ENCODE measurements around the gene CCDC124. TPM values are rescaled to one million over a fixed set of nuclear protein-coding genes. Genes with fewer than 3 reads are reported as not detected.

CCDC124 gene
- total RNA-seq, 1 donor from 2014 or later: 68.3 TPM

DNA sequence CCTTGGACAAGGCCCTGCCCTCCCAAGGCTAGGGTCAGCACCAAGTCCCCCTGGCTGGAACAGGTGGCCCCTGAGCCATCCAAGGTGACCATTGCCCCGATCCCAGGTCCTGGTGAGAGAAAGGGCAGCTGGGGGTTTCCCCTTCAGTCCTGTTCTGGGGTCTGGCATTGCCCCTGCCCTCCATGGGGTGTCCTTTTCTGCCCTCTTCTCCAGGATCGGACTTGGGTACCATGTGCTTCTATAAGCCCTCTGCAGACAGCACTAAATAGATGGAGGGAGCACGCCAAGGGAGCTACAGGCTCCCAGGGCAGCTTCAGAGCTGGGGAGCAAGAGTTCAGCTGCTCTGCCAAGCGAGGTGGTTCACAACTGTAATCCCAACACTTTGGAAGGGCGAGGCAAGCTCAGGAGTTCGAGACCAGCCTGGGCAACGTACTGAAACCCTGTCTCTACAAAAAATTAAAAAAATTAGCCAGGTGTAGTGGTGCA is 20.5 kb downstream of the CCDC124 start:
- no peak for DNase-seq (ENCODE audit: low spot score)

DNA sequence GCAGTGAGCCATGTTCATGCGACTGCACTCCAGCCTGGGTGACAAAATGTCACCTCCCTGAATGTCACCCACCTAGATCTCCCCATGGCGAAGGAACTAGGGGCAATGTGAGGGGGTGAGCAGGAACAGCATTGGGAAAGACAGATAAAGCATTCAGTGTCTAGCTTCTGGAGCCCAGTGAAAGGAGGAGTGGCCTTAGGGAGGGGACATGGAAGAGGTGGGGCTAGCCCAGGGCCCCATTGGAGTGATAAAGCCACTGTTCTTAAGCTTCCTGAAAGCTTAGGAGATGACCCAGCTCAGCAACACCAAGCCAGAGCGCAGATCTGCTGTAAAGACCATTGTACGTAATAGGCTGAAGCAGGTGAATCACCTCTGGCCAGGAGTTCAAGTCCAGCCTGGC is 21.1 kb downstream of the CCDC124 start:
- no peak for DNase-seq (ENCODE audit: low spot score)

DNA sequence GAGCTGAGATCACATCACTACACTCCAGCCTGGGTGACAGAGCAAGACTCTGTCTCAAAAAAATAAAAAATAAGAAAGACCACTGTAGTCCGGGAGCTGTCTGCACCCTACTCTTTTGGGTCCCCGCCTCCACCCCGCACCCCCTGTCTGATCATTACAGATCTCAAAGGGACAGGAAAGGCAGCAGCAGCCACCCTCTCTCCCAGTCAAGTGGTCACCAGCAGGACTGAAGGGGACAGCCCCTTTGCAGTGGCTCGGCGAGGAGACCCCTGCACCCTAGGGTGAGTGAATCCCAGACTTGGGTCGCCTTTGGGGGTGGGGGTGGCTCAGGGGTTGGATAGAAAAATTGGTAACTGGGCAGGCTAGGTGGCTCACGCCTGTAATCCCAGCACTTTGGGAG is 21.6 kb downstream of the CCDC124 start:
- DNase-seq (ENCODE audit: low spot score): no peak

DNA sequence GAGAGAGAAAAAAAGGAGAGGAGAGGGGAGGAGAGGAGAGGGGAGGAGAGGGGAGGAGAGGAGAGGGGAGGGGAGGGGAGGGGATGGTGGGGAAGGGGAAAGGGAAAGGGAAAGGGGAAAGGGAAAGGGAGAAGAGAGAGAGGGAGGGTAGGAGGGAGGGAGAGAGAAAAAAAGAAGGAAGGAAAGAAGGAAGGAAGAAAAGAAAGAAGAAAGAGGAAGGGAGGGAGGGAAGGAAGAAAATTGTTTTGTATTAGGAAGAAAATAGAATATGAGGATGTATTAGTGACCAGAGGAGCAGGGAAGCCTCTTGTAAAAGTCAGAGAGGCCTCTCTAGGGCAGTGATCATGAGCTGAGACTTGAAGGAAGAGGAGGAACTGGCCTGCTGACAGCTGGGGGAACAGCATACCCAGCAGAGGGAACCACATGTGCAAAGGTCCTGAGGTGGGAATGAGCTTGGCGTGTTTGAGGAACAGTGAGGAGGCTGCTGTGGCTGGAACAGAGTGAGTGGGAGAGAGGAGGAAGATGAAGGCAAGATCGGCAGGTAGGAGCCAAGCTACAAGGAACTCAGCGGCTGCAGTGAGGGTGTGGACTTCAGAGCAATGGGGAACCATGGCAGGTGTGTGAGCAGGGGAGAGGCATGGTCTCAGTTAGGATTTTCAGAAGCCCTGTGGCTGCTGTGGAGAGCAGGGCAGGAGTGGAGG is 24.5 kb downstream of the CCDC124 start:
- no peak for DNase-seq (ENCODE audit: low spot score)

DNA sequence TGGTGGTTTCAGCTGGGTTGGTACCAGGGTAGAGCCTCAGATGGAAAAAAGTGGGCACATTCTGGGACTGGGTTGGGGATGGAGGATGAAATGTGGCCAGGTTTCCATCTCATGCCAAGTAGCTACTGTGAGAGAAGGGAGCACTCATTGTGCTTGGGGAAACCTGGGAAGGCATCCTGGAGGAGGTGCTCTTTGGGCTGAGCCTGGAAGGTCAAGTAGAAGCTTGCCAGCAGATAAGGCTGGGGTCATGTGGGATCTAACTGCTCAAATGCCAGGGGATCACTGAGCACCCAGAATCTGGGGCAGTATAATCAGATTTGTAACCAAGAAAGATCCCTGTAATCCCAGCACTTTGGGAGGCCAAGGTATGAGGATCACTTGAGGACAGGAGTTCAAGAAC is 25.1 kb downstream of the CCDC124 start:
- DNase-seq (ENCODE audit: low spot score): no peak

DNA sequence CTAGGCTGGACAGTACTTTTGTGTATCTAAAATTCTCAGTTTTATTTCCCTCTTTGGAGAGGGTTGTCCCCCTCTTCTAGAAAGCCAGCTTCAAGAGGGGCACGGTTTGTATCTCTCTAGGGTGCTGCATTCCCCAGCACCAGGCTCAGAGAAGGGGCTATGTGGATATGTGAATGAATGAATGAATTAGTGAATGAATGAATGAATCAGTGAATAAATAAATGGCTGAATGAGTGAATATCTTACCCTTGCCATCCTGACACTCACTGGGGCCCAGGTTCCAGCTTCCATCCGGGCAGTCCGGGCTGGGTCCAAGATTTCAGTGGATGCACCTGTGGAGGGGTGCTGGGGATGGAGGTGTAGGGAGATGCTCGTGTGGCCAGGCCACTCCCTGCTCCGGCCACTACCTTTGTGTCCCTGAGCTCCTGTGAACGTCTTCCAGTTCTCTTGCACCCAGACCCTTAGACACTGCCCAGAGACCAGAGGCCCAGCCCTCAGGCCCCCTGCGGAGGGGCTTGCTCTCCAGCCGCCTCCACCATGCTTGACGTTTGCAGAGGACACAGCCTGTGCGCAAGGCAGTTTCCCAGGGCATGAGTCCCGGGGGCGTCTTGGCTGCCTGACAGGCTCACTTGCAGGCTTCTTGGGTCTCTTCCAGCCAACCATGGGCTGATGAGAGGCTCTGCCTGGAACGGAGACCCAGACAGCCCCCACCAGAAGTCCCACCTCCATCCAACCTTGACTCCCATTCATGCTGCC is 31.3 kb downstream of the CCDC124 start:
- no peak for DNase-seq (ENCODE audit: low spot score)

DNA sequence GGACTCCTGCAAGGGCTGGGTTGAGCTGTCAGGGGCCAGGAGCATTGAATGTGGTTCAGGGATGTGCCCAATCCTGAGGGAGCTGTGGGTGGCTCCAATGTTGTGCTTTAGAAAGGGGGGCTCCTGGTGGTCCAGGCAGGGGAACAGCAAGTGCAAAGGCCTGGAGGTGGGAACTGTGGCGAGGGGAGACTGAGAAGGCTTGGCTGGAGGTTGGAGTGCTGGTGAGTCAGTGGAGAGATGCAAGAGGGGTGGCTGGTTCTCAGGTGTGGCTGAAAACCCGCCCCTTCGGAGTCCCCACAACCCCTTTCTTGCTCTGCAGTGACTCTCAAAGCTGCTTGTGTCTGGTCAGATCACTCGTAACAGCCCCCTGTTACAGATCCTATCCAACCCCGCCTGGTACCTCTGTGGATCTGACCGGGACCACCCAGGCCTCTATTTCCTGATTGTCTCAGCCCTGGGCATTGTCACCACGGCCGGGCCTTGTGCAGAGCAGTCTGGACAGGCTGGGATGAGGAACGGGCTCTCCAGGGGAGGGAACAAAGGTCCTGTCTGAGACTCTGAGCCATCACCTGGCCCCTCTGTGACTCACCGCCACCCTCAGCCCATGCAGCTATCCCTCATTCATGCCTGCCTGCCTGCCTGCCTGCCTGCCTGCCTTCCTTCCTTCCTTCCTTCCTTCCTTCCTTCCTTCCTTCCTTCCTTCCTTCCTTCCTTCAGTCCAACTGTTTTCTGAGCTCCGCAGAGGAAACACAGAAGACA is 32.7 kb downstream of the CCDC124 start:
- DNase-seq (ENCODE audit: low spot score): no peak

DNA sequence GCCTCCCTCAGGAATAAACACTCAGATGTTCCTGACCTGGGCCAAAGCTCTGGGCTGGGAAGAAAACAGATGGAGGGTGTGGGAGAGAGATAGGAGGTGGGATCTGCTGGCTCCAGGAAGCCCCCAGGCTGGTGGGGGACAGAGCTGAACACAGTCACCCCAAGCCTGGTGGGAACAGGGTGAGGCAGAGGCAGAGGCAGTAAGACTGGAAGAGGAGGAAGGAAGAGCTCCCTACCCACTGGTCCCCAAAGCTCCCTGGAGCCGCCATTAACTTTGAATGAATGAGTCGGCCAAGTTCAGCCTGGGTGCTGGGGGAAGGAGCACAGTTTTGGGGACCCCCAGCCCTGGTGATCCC is 33.3 kb downstream of the CCDC124 start:
- DNase-seq (ENCODE audit: low spot score): no peak

DNA sequence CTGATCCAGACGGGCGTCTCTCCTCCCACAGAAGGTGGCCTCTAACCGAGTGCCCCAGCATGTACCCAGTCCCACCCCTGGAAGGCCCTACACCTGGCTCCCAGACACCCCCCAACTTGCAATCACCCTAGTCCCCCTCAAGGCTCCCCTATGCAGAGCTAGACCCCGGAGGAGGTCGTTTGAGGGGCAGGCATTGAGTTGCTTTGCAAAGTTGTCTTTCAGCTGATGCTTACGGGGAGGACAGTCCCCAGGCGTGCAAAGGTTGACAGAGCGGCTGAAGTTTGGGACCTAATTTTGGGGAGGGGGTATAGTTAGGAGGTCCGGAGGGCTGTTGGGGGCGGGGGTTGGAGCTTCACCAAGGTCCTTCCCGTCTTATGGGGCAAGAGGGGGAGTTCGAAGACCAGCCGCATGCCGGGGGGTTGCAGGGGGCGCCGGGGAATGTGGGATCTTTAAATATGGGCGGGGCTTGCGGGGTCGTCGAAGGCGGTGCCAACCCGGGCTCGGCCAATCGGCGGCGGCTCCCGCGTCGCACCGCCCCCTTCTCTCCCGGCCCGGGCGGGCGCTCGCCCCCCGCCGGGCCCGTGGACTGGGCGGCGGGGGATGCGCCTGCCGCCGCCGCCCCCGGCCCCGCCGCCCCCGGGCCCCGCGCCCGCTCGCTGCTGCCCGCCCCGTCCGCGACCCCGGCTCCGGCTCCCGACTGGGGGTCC is 33.9 kb downstream of the CCDC124 start, which contains the start of gene KCNN1:
Gene KCNN1 (plus strand): TSS at position 558 of the 707 bp plus-strand sequence. CDS start 6,782 bp downstream, outside the sequence.
- DNase-seq (ENCODE audit: low spot score): no peak

DNA sequence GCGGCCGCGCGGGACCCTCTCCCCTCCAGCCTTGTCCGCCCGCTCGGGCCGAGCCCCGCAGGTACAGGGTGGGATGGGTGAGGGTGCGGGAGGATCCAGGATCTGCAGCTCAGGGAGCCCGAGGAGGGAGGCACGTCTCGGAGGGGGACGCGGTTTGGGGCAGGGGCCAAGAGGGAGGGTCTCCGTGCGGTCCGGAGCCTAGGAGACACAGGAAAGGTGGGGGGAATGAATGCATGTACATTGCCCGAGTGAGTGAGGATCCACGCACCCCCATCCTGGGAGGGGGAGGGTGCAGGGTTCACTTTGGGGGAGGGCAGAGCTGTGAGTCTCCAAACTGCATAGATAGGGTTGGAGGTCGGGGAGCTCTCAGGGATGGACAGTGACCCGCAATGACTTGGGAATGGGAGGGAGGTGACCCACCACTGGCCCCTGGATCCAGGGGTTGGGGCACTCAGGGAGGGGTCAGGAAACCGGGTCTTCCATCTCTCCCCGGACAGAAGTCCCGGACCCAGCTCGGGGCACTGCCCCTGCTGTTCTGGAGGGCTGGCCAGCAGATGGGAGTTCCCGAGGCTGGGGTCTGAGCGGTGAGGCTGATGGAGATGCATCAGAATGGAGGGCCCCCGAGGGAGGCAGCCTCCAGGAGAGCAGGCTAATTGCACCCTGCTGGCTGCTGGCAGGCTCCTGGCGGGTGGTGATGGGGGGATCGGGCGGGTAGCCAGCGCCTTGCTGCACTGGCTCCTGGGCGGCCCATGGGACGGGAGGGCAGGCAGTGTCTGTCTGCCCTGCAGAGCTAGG is 34.6 kb downstream of the CCDC124 start:
- no peak for DNase-seq (ENCODE audit: low spot score)

DNA sequence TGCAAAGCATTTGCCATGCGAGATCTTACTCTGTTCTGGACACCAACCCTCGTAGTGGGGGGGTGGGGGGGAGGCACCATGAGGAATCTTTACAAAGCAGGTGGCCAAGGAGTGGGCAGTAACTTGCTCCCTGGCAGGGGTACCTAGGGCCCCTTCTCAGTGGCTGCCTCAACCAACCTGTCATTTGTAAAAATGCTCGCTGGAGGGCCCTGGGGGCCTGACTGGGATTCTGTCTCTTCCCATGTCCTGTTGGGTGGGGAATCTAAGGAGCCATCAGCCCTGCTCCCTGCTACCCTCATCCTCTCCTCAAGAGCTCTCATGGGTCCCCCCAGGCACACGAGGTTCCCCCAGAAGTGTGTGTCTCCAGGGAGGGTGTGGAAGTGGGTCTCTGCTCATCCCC is 35.5 kb downstream of the CCDC124 start:
- DNase-seq (ENCODE audit: low spot score): no peak

DNA sequence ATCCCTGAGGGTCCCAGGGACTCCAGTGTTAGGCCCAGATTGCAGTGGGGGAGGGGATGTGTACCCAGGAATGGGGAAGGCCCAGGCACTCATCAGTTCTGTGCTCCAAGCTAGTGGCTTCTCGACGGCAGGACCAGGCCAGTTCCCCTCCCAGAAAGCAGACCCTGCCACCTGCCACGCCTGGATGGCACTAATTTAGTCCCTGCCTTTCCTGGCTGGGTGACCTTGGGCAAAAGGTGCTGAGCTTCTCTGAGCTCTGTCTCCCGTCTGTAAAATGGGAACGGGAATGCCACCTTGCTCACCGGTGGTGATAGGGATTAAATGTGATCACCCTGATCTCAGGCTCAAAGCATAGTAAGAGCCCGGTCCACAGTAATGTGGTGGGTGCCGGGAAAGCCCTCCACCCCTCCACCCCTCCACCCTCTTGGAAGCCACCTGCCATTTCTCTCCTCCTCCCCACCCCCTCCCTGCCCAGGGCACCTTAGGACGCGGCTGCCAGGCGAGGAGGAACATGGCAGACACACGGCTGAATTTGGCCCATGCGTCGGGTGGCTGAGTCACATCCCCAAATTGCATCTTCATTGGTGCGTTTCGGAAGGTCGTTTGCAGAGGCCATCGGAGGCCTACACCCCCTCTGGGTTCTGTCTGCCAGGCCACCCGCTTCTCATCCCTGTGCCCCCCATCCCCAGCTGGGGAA is 36.4 kb downstream of the CCDC124 start:
- DNase-seq (ENCODE audit: low spot score): no peak

DNA sequence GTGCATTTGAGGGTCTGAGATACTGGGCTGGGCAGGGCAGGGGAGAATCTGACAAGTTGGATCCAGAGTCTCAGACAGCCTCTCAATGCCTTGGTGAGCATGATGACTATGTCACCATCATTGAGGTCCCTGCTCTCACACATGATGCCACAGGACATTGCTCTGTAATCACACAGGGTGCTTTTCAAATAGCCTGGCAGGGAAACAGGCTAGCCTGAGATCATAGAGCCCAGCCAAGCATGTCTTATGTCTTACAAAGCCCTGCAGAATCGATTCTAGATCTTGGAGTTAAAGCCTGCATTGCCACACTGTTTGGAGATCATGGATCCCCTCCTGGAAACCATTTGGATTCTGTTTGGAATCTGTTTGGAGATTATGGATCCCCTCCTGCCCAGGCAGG is 39.4 kb downstream of the CCDC124 start:
- no peak for DNase-seq (ENCODE audit: low spot score)

DNA sequence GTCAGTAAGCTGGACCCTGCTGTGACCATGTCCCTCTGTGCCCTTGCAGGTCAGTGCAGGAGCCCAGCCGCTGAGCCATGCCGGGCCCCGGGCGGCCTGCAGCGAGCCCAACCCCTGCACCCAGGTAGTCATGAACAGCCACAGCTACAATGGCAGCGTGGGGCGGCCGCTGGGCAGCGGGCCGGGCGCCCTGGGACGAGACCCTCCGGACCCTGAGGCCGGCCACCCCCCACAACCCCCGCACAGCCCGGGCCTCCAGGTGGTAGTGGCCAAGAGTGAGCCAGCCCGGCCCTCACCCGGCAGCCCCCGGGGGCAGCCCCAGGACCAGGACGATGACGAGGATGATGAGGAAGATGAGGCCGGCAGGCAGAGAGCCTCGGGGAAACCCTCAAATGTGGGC is 40.9 kb downstream of the CCDC124 start:
- no peak for DNase-seq (ENCODE audit: low spot score)

DNA sequence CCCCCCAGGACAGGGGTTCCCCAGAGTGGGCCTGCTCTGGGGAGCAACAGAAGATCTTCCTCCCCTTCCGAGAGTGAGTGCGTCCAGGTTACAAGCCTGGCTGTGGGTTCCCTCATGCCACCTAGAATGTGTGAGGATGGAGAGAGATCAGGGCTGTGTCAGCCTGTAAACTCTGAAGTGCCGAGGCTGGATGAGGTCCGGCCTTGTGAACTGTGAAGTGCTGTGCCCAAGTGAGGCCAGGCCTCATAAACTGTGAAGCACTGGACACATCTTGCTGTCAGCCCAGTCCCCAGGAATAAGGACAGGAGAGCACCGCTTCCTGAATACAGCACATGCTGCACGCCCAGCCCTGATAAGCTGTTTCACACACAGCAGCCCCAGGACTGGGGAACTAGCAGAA is 41.7 kb downstream of the CCDC124 start:
- DNase-seq (ENCODE audit: low spot score): no peak

DNA sequence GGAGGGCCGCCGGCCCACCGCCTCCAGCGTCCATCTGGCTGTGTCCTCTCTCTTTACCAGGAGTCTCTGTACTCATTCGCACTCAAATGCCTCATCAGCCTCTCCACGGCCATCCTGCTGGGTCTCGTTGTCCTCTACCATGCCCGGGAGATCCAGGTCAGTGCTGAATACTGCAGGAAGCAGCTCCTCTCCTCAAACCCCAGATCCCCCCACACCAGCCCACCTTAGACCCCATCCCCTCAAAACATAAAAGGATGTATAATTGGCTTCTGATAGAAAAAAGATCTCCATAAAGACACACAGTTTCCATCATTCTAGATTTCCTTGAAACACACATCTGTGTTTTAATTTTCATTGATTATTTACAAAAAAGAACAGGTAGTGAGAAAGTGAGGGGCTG is 42.2 kb downstream of the CCDC124 start:
- DNase-seq (ENCODE audit: low spot score): no peak

DNA sequence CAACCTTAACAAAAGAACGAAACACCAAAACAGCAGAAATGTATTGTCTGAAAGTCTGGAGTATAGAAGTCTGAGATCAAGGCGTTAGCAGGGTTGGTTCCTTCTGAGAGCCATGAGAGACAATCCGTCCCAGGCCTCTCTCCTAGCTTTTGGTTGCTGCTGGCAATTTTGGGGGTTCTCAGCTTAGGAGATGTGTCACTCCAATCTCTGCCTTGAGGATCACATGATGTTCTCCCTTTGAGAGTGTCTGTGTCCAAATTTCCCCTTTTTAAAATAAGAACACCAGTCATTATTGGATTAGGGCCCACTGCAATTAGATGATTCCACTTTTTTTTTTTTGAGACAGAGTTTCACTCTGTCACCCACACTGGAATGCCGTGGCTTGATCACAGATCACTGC is 44.2 kb downstream of the CCDC124 start:
- no peak for DNase-seq (ENCODE audit: low spot score)

DNA sequence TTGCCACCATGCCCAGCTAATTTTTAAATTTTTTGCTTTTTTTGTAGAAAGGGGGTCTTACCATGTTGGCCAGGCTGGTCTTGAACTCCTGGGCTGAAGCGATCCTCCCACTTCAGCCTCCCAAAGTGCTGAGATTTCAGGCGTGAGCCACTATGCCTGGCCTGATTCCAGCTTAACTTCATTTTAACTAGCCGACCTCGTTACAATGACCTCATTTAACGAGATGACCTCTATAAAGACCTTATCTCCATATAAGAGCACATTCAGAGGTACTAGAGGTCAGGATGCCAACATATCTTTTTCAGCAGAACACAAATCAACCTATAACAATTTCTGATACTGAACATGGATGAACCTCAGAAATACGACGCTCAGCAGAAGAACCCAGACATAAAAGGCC is 44.7 kb downstream of the CCDC124 start:
- no peak for DNase-seq (ENCODE audit: low spot score)

DNA sequence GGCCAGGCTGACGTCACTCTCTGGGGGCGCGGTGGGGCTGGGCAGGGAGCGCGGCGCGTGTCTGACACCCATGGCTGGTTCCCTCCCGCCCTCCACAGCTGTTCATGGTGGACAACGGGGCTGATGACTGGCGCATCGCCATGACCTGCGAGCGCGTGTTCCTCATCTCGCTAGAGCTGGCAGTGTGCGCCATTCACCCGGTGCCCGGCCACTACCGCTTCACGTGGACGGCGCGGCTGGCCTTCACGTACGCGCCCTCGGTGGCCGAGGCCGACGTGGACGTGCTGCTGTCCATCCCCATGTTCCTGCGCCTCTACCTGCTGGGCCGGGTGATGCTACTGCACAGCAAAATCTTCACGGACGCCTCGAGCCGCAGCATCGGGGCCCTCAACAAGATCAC is 48.8 kb downstream of the CCDC124 start:
- DNase-seq (ENCODE audit: low spot score): no peak

DNA sequence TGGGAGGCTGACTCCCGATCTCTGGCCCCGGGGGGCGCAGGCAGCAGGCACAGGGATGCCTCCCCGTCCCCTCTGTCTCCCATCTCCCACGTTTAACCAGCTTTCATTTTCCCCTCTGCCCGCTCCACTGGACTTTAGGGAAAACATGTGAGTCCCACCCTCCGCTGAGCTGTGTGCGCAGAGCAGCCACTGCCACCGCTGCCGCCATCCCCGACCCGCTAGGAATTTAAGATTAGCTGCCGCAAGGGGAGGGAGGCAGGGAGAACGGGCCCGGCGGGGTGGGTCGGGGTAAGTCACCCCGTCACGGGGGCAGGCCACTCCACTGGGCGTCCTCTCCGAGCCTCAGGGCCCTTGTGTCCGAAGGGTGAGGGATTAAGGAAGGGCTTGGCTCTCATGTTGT is 49.6 kb downstream of the CCDC124 start:
- no peak for DNase-seq (ENCODE audit: low spot score)
